Activated T-helper 2 cell treated with anti-CD3 and anti-CD28 coated beads, Interferon-gamma antibody, Interleukin-2, Interleukin-4, amounts not matched to agents 10 μg/mL and 5 μg/mL and 100 μg/mL, durations not matched to agents 14 hours and 24 hours and 36 hours (primary cell): ENCODE data around the gene ASB18. TPM values are rescaled to one million over a fixed set of nuclear protein-coding genes. Genes with fewer than 3 reads are reported as not detected.
"Not testable (repeated sequence)": the region's sequence is repeated elsewhere in the genome, so short reads cannot be mapped to it uniquely, and the experiment has no call there.

Experiments used
- DNase-seq: peaks from one replicate; pipeline ENCODE4 v3.0.0; 2021; ENCODE audit warnings: low spot score
- H3K27ac Mint-ChIP-seq: one replicate; pipeline ENCODE4 v1.8.0; 2021; ENCODE audit warnings: mixed read lengths
- H3K27me3 Mint-ChIP-seq: one replicate; pipeline ENCODE4 v1.8.0; 2021; ENCODE audit warnings: low read depth, mixed read lengths
- H3K36me3 Mint-ChIP-seq: one replicate; pipeline ENCODE4 v1.8.0; 2021; ENCODE audit warnings: low read depth, mixed read lengths
- H3K4me1 Mint-ChIP-seq: one replicate; pipeline ENCODE4 v1.8.0; 2021; ENCODE audit warnings: low read depth, mixed read lengths
- H3K4me3 Mint-ChIP-seq: one replicate; pipeline ENCODE4 v1.8.0; 2021; ENCODE audit warnings: low read depth, mild to moderate bottlenecking, moderate library complexity, mixed read lengths
- H3K9me3 Mint-ChIP-seq: one replicate; pipeline ENCODE4 v1.8.0; 2021; ENCODE audit warnings: mixed read lengths
- intact Hi-C: fragments of 100-400 bp; cut with micrococcal nuclease; formaldehyde crosslinking; loops from one replicate; pipeline ENCODE4 v1.15.1; 2023
- total RNA-seq: library from RNA; stranded (reverse); gene quantifications from 2 replicates; pipeline ENCODE4 v1.2.3, GENCODE V29; 2022

ASB18 gene
- total RNA-seq, 1 donor from 2014 or later: not detected

- Mint-ChIP-seq H3K27me3 (no peaks in the 10 kb centered on the region), H3K27ac (no peak overlapping the region), H3K4me3 (no peak overlapping the region), H3K36me3 (no peaks in the 10 kb centered on the region), H3K4me1 (no peaks in the 10 kb centered on the region), H3K9me3 (peaks cover 12% of the 10 kb centered on the region)
- intact Hi-C loops: no loop called here
- DNase-seq: no peak
Measured at GRCh38 chr2:236271851-236272250, 7.6 kb upstream of the ASB18 start.

DNA sequence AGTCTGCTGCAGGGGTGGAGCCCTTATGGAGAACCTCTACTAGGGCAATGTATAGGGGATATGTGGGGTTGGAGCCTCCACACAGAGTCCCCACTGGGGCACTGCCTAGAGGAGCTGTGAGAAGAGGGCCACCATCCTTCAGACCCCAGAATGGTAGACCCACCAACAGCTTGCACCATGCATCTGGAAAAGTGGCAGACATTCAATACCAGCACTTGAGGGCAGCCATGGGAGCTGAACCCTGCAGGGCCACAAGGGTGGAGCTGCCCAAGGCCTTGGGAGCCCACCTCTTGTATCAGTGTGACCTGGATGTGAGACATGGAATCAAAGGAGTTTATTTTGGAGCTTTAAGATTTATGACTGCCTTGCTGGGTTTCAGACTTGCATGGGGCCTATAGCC, 5.7 kb upstream of the ASB18 start:
- intact Hi-C loops, H3K4me3 Mint-ChIP-seq, H3K36me3 Mint-ChIP-seq, H3K27me3 Mint-ChIP-seq, H3K4me1 Mint-ChIP-seq, DNase-seq, H3K27ac Mint-ChIP-seq: not testable (repeated sequence)
- peaks cover 12% of the 10 kb centered on the region for H3K9me3 Mint-ChIP-seq

DNA sequence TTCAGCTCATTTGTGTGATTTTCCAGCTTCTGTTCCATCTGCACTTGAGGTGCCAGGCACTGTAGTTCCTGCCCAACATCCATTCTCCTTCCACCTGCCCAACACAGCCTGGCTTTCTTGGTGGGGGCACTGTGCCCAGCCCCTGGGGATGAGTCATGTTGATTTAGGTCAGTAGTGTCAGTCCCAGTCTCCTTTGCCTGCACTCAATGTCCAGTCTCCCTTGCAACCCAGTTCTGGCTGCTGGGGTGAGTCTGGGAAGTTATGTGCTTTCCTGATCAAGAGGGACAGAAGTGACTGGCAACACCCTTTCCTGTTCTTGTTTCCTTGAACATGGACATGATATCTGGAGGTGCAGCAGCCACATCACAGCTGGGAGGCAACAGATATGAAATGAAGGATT, 1.5 kb upstream of the ASB18 start:
- intact Hi-C loops: no loop called here
- H3K36me3 Mint-ChIP-seq: no peaks in the 10 kb centered on the region
- H3K27ac Mint-ChIP-seq: no peak overlapping the region

GRCh38 chr2:236262238-236262637, 2.0 kb downstream of the ASB18 start:
- Mint-ChIP-seq H3K9me3 (peaks cover 9% of the 10 kb centered on the region), H3K27ac (no peak overlapping the region), H3K27me3 (no peaks in the 10 kb centered on the region), H3K4me1 (no peaks in the 10 kb centered on the region), H3K4me3 (no peak overlapping the region), H3K36me3 (no peaks in the 10 kb centered on the region)
- intact Hi-C loops: no loop called here
- no peak for DNase-seq

More for the DNA sequence above, 1.5 kb upstream of the ASB18 start:
- Mint-ChIP-seq H3K4me3 (no peak overlapping the region), H3K9me3 (peaks cover 18% of the 10 kb centered on the region), H3K4me1 (no peaks in the 10 kb centered on the region), H3K27me3 (no peaks in the 10 kb centered on the region)
- DNase-seq: no peak

DNA sequence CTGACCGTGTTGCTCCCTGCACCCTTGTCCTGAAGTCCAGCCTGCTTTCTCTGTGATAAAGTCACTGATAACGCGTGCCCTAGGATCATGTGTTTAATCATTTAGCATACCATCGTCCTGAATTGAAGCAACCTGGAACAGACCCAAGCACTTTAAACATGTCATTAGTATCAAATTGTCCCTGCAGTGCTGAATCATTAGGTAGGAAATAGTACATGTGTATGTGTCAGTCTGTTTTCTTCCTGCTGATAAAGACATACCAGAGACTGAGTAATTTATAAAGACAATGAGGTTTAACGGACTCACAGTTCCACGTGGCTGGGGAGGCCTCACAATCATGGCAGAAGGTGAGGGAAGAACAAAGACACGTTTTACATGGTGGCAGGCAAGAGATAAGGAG, 2.8 kb downstream of the ASB18 start:
- no peaks in the 10 kb centered on the region for H3K36me3 Mint-ChIP-seq
- DNase-seq: no peak
- no peaks in the 10 kb centered on the region for H3K27me3 Mint-ChIP-seq
- no peak overlapping the region for H3K27ac Mint-ChIP-seq
- H3K4me3 Mint-ChIP-seq: no peak overlapping the region
- H3K4me1 Mint-ChIP-seq: no peaks in the 10 kb centered on the region
- H3K9me3 Mint-ChIP-seq: peaks cover 9% of the 10 kb centered on the region
- intact Hi-C loops: no loop called here

DNA sequence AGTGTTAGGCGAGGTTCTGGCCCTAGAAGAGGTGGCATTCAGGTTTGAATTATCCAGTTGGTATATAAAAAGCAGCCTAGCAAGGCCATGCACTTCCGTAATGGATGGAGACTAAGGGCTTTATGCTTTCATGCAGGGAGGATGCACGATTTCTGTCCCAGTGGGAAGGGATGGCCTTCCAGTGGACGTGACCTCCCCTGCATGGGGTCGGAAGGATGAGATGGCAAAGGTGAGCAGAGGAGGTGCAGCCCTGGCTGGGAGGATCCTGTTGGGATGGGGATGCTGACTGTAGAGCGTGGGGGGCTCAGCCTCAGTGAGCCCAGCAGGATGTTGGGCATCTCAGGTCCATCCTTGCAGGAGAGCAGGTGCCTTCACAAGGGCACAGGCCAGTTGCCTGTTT, 4.8 kb downstream of the ASB18 start:
- no peaks in the 10 kb centered on the region for H3K27me3 Mint-ChIP-seq
- intact Hi-C loops: no loop called here
- H3K9me3 Mint-ChIP-seq: peaks cover 9% of the 10 kb centered on the region
- H3K4me1 Mint-ChIP-seq: no peaks in the 10 kb centered on the region
- H3K4me3 Mint-ChIP-seq: no peak overlapping the region
- H3K27ac Mint-ChIP-seq: no peak overlapping the region
- no peak for DNase-seq
- no peaks in the 10 kb centered on the region for H3K36me3 Mint-ChIP-seq

DNA sequence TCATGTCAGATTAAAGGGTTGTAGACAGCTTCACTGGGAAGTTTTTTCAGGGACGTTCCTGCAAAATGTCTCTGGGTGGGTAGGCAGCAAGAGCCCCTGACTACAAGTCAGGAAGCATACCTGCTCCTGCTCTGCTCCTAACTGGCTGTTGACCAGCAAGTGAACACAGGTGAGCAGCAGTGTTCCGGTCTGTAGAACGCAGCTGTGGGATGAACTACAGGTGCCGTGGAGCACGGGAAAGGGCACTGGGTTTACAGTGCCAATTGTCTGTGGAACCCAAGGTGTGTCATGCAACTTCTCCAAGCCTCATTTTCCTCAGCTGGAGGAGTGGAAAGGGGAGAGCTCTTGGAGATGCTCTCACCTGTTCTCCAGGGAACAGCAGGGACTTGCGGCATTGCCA, 6.6 kb downstream of the ASB18 start:
- intact Hi-C loops: no loop called here
- H3K4me1 Mint-ChIP-seq: no peaks in the 10 kb centered on the region
- DNase-seq: no peak
- peaks cover 6% of the 10 kb centered on the region for H3K9me3 Mint-ChIP-seq
- no peaks in the 10 kb centered on the region for H3K36me3 Mint-ChIP-seq
- no peak overlapping the region for H3K4me3 Mint-ChIP-seq
- H3K27ac Mint-ChIP-seq: no peak overlapping the region
- no peaks in the 10 kb centered on the region for H3K27me3 Mint-ChIP-seq

GRCh38 chr2:236257136-236257535, 7.1 kb downstream of the ASB18 start:
- Mint-ChIP-seq H3K27ac (no peak overlapping the region), H3K4me3 (no peak overlapping the region), H3K4me1 (no peaks in the 10 kb centered on the region), H3K9me3 (peaks cover 6% of the 10 kb centered on the region), H3K36me3 (no peaks in the 10 kb centered on the region), H3K27me3 (no peaks in the 10 kb centered on the region)
- intact Hi-C loops: no loop called here
- DNase-seq: no peak

- no peaks in the 10 kb centered on the region for H3K27me3 Mint-ChIP-seq
- DNase-seq: no peak
- intact Hi-C loops: no loop called here
- no peaks in the 10 kb centered on the region for H3K36me3 Mint-ChIP-seq
- H3K4me3 Mint-ChIP-seq: no peak overlapping the region
- no peaks in the 10 kb centered on the region for H3K4me1 Mint-ChIP-seq
- H3K9me3 Mint-ChIP-seq: peaks cover 4% of the 10 kb centered on the region
- no peak overlapping the region for H3K27ac Mint-ChIP-seq
Measured at GRCh38 chr2:236256366-236256985, 7.7 kb downstream of the ASB18 start.

- H3K4me3 Mint-ChIP-seq: no peak overlapping the region
- H3K27me3 Mint-ChIP-seq: peaks cover 3% of the 10 kb centered on the region
- no peak overlapping the region for H3K27ac Mint-ChIP-seq
- H3K36me3 Mint-ChIP-seq: no peaks in the 10 kb centered on the region
- no peaks in the 10 kb centered on the region for H3K9me3 Mint-ChIP-seq
- DNase-seq: no peak
- intact Hi-C loops: no loop called here
- H3K4me1 Mint-ChIP-seq: no peaks in the 10 kb centered on the region
Measured at GRCh38 chr2:236254674-236255073, 9.5 kb downstream of the ASB18 start.

- H3K9me3 Mint-ChIP-seq: no peaks in the 10 kb centered on the region
- peaks cover 5% of the 10 kb centered on the region for H3K27me3 Mint-ChIP-seq
- H3K27ac Mint-ChIP-seq: no peak overlapping the region
- intact Hi-C loops: no loop called here
- DNase-seq: no peak
- no peak overlapping the region for H3K4me3 Mint-ChIP-seq
- no peaks in the 10 kb centered on the region for H3K36me3 Mint-ChIP-seq
- H3K4me1 Mint-ChIP-seq: no peaks in the 10 kb centered on the region
Measured at GRCh38 chr2:236254001-236254400, 10.2 kb downstream of the ASB18 start.

DNA sequence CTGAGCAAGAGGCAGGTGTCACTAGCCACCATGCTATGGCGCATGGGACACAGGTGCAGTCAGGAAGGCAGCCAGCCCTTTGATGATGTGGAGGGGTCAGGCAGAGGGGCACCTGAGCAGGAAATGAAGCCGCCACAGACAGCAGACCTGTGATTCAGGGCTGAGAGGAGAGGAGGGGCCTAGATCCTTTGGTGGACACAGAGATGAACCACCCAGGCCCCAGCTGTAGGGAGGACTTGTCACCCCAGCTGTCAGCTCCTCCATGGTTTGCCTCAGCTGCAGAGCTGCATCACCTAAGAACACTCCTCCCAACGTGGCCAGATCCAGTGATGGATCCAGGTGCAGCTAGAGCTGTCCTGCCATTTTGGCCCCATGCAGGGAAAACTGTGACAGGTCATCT, 11.6 kb downstream of the ASB18 start:
- H3K27me3 Mint-ChIP-seq: peaks cover 5% of the 10 kb centered on the region

GRCh38 chr2:236250909-236251579, 13.2 kb downstream of the ASB18 start:
- intact Hi-C loops: no loop called here
- Mint-ChIP-seq H3K4me1 (no peaks in the 10 kb centered on the region), H3K27me3 (peaks cover 5% of the 10 kb centered on the region), H3K9me3 (no peaks in the 10 kb centered on the region), H3K27ac (no peak overlapping the region), H3K36me3 (no peaks in the 10 kb centered on the region), H3K4me3 (no peak overlapping the region)
- no peak for DNase-seq

More for the DNA sequence above, 11.6 kb downstream of the ASB18 start:
- no peak for DNase-seq
- intact Hi-C loops: no loop called here
- Mint-ChIP-seq H3K36me3 (no peaks in the 10 kb centered on the region), H3K4me1 (no peaks in the 10 kb centered on the region), H3K27ac (no peak overlapping the region), H3K4me3 (no peak overlapping the region), H3K9me3 (no peaks in the 10 kb centered on the region)
